DLD1 (cell line): ENCODE measurements around the gene ACSL6.

Experiments used
- in situ Hi-C: cut with HindIII; loops from 2 replicates; pipeline ENCODE4 v1.10.0; 2017; ENCODE audit warnings: low sequenced_read_pairs

The ACSL6 gene

GRCh38 chr5:132001647-132002561 lies 9.6 kb downstream of the ACSL6 start:
- in situ Hi-C loops, result loop anchor here (5.0 to 10.0 kb wide), 2 partner anchors 85 to 207 kb away; partner anchors contain the start of gene FNIP1

DNA sequence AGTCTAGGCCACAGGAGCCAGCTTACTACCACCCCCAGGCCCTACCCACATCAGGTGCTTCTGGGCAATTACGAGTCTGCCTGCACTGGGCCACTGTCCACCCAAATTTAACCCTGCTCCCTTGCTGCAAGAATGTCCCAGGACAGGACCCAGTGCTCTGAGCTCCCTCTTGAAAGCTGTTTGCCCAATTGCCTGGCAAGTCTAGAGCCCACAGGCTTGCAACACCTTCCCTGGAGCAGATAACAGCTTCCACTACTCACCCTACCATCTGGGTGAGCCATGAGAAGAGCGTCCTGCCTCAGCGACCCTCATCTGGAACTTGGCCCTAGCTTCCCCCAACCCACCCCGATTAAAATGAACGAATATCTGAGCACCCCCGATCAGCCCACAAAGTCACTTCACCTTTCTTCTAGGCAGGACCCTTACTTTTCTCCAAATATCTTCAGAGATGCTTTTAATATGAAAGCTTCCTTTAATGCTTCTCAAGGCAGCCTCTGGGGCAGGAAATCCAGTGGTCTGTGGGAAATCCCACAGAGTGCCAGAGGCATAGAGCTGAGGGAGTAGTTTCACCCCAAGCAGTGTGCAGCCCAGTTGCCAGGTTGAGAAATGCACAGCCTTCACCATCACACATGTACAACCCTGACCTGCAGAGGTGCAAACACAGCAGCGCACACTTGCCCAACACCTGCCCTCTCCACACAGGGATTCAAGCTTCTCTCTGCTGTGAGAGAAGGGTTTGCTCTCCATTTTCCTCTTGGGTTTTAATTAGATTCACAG lies 10.6 kb downstream of the ACSL6 start:
- in situ Hi-C loops, result loop anchor here (5.0 to 10.0 kb wide), 2 partner anchors 84 to 206 kb away; partner anchors contain the start of gene FNIP1

DNA sequence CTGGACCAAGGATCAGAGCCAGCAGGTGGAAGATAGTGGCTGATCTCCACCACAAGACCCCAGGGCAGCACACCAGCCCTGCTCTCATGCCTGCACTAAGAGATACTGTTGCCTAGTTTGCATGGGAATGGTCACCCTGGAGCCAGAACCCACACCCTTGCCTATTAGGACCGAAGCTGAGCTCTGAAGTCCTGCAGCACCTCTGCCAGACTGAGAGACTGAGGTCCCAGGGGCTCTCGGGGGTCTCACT lies 11.3 kb downstream of the ACSL6 start:
- in situ Hi-C loops, result loop anchor here (5.0 to 10.0 kb wide), 2 partner anchors 83 to 205 kb away; partner anchors contain the start of gene FNIP1

- in situ Hi-C loops, result loop anchor here (5.0 to 10.0 kb wide), 2 partner anchors 82 to 205 kb away; partner anchors contain the start of gene FNIP1
These were observed 11.8 kb downstream of the ACSL6 start for GRCh38 chr5:131999441-132000240.

DNA sequence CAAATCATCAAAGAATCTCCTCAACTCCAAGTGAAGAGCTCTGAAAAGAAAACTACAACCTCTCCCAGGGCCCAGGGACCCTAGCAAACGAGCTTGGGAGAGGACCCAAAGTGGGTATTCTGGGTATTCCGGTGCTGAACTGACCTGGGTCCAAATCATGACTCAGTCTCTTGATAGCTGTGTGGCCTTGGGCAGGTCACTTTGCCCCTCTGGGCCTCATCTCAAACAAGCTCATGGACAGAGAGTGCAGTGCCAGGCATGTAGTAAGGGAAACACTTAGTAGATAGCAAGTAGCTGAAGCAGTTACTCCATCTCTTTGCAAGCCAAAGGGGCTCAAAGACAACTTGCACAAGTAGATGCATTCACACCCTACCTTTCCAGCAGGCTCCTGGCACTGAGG lies 12.4 kb downstream of the ACSL6 start:
- in situ Hi-C loops, result no loop called here

- in situ Hi-C loops, result no loop called here
These were observed 12.9 kb downstream of the ACSL6 start for GRCh38 chr5:131998431-131999040.

GRCh38 chr5:131997727-131998117 lies 13.7 kb downstream of the ACSL6 start:
- in situ Hi-C loops, result no loop called here

- in situ Hi-C loops, result no loop called here
These were observed 14.3 kb downstream of the ACSL6 start for GRCh38 chr5:131997026-131997726.

DNA sequence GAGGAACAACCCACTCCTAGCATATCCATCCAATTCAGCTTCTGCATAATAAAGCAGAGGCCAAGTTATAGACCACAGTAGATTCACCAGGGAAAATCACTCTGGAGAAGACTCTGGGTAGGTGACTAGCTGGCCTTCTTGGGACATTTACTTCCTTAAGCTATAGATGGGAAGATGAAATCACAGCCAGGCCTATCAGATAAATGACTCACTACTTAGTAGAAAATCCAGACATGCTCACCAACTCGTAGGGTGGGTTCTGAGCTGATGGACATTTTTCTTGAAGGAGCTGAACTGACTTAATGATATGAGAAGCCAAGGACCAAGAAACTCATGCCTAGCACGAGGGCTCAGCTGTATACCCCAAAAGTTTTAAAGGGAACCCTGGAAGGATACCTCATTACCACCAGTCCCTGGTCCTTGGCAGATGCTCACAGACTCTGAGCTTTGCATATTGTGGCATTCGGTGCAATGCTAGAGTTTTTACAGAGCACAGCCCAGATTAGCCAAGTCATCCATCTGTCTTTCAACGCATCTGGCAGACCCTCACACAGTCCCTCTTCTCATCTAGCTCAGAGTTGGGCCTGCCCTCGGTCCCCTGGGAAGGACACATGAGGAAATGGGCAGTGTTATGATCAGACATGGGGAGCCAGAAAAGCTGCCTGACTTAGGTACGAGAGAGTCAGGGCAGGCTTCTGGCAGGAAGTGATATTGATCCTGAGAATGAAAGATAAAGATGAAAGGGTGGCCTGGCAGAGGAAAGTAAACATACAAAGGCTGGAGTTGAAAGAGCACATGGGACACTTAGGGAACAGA lies 15.0 kb downstream of the ACSL6 start:
- in situ Hi-C loops, result no loop called here

DNA sequence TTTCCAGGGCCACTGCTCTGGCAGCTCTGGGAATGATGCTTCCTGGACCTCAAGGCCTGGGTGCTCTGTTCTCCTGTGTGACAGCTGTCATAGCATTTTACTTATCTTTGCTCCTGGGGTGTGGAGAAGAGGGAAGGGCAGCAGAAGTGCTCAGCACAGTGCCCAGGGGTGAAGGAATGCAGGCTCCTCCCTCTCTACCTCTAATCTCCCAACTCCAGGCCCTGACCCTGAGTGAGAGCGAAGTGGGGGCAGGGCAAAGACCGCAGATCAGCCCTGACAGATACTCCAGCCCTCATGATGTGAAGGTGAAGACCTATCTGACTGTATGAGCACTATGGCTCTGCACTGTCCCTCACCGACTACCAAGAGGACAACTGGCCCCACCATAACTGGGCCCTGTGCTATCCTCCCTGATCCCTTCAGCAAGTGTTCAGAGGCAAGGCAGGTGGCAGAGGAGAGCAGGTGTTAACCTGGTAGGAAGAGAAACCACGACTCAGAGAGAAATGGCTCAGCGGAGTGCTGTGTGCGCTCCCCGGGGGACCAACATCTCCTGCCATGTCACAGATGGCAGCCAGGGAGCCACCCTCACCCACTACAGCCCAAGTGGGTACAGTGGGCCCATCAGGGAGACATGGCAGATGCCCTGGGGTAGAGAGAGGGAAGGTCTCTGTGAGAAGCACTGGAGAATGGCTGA lies 16.8 kb downstream of the ACSL6 start:
- in situ Hi-C loops, result no loop called here

- in situ Hi-C loops, result no loop called here
These were observed 17.4 kb downstream of the ACSL6 start for GRCh38 chr5:131994090-131994489.

GRCh38 chr5:131993676-131994075 lies 17.8 kb downstream of the ACSL6 start:
- in situ Hi-C loops, result no loop called here

DNA sequence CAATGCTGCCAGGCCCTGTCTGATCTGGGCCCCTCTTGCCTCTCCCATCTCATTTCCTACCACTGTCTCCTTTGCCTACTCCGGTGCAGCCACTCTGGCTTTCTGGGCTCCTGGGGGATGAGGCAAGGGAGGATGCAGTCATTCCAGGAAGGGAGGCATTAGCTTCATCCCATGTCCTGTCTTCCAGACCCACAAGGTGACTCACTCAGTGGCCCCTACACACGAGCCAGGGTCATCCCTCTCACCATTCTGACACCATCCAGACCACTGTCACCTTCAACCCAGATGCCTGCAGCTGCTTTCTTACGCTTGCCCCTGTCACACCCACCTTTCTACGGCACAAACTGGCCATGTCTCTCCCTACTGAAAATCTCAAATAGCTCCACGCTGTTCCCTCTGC lies 19.1 kb downstream of the ACSL6 start:
- in situ Hi-C loops, result no loop called here

DNA sequence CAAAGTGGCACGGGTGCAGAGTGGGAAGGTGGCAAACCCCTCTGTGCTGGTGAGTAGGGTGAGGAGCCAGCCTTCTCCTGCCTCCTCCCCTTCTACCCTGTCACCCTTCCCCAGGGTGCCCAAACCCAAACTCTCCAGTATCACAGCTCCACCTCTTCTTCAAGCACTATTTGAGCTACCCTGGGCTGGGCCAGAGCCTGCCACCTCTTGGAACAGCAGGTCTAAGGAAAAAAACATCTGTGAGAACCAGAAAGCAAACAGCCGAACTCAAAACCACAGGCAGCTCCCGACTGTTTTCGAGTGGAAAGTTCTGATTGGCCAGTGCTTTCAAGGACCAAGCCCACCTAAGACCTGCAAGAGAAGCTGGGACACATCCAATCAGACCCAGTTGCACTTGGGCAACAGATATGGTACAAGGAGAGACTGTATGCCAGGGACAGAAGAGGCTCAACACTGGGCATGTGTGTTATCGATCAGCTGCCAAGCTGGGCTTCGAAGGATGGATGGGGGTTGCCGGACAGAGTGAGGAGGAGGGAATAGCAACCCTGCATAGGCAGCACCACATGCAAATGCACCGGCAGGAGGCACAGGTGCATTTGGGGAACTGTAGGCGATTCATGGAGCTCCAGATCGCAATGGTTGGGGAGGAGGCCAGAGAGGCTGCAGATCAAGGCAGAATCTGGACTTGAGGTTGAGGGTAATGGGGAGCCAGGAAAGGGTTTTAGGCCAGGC lies 19.7 kb downstream of the ACSL6 start:
- in situ Hi-C loops, result no loop called here

DNA sequence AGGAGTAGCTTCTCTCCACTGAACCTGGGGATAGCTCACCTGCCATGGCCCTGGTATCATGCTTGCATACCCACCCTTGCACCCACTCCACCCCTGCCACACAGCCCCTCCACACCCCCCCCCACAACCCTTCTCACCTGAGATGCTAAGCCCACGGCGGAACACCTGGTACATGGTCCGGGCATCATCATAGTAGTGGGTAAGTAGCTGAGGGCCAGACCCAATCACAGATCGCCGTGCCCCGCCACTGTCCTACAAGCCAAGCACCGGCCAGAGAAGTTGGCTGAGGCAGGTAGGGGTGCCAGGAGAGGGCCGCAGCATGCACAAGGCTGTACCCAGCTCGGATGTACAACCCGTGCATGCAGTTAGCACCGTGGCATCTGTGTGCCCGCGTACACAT lies 20.7 kb downstream of the ACSL6 start:
- in situ Hi-C loops, result no loop called here

- in situ Hi-C loops, result no loop called here
These were observed 22.9 kb downstream of the ACSL6 start for GRCh38 chr5:131988601-131989000.

DNA sequence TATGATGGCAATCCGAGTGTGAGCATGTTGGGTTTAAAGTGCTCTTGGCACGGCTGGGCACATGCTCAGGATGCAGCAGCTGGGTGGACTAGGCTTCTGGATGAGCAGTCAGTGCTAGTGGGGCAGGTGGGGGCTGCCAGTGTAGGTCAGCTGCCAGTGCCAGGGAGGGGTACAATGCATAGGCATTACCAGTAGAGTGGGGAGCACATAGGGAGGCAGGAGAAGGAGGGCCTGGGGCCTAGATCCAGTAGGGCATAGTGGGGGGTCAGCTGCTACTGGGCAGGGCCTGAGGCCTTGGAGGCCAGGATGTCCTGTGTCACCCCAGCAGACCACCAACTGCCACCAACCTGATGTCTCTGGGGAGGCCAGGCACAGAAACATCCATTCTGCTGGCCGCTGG lies 24.2 kb downstream of the ACSL6 start:
- in situ Hi-C loops, result no loop called here
